Loucy (cell line): ENCODE results near the gene GPR151.

Source experiments
- H2AFZ ChIP-seq: fragments of 200-600 bp; sonication (generic); 2 replicates; pipeline ENCODE4 v1.6.0; 2016; ENCODE audit warnings: antibody characterized with exemption, mild to moderate bottlenecking, low read length, moderate library complexity
- H3F3A ChIP-seq: fragments of 200-600 bp; 2 replicates; pipeline ENCODE4 v1.6.0; 2016; ENCODE audit warnings: antibody characterized with exemption, low read depth, mild to moderate bottlenecking
- H3K27me3 ChIP-seq: fragments of 200-600 bp; sonication (generic); 2 replicates; pipeline ENCODE4 v1.6.1; 2014; ENCODE audit warnings: low read length, mild to moderate bottlenecking; ENCODE audit not compliant: insufficient read depth, poor library complexity, severe bottlenecking
- H3K36me3 ChIP-seq: fragments of 200-600 bp; sonication (generic); 2 replicates; pipeline ENCODE4 v1.6.1; 2016; ENCODE audit warnings: low read length; ENCODE audit not compliant: insufficient read depth
- H3K4me1 ChIP-seq: fragments of 200-600 bp; sonication (generic); 2 replicates; pipeline ENCODE4 v1.5.1; 2014; ENCODE audit warnings: low read length, mild to moderate bottlenecking; ENCODE audit not compliant: insufficient read depth, poor library complexity, severe bottlenecking
- H3K4me2 ChIP-seq: fragments of 200-600 bp; sonication (generic); 2 replicates; pipeline ENCODE4 v1.6.0; 2014; ENCODE audit warnings: antibody characterized with exemption, low read length, low read depth, mild to moderate bottlenecking; ENCODE audit not compliant: poor library complexity, severe bottlenecking
- H3K4me3 ChIP-seq: fragments of 200-600 bp; sonication (generic); 2 replicates; pipeline ENCODE4 v1.5.1; 2014; ENCODE audit warnings: low read length, mild to moderate bottlenecking, mixed read lengths; ENCODE audit not compliant: poor library complexity, severe bottlenecking
- H3K79me2 ChIP-seq: fragments of 200-600 bp; sonication (generic); 2 replicates; pipeline ENCODE4 v1.6.1; 2014; ENCODE audit warnings: low read length; ENCODE audit not compliant: insufficient read depth
- H3K9ac ChIP-seq: fragments of 200-600 bp; sonication (generic); 2 replicates; pipeline ENCODE4 v1.6.0; 2014; ENCODE audit warnings: mild to moderate bottlenecking, low read depth, low read length, moderate library complexity; ENCODE audit not compliant: poor library complexity, severe bottlenecking
- H3K9me2 ChIP-seq: fragments of 200-600 bp; sonication (generic); replicated peaks from 2 replicates; pipeline ENCODE4 v1.6.1; 2016; ENCODE audit warnings: low read depth, low read length, mixed read lengths
- H3K9me3 ChIP-seq: fragments of 200-600 bp; sonication (generic); 2 replicates; pipeline ENCODE4 v1.6.1; 2014; ENCODE audit warnings: mild to moderate bottlenecking, antibody characterized with exemption, low read length, low read depth; ENCODE audit not compliant: insufficient read depth
- H4K20me1 ChIP-seq: fragments of 200-600 bp; sonication (generic); 2 replicates; pipeline ENCODE4 v1.6.0; 2014; ENCODE audit warnings: antibody characterized with exemption, low read length, mild to moderate bottlenecking; ENCODE audit not compliant: insufficient read depth, poor library complexity, severe bottlenecking
- CTCF ChIP-seq: fragments of 200-600 bp; sonication (generic); conservative IDR thresholded peaks from 2 replicates; pipeline ENCODE4 v1.5.1; 2014; ENCODE audit warnings: mild to moderate bottlenecking, antibody characterized with exemption, low read length
- EZH2phosphoT487 ChIP-seq: fragments of 200-600 bp; IDR thresholded peaks from 2 replicates; pipeline ENCODE4 v1.6.1; 2018; ENCODE audit warnings: antibody characterized with exemption, mild to moderate bottlenecking, moderate library complexity, borderline replicate concordance

Gene GPR151

DNA sequence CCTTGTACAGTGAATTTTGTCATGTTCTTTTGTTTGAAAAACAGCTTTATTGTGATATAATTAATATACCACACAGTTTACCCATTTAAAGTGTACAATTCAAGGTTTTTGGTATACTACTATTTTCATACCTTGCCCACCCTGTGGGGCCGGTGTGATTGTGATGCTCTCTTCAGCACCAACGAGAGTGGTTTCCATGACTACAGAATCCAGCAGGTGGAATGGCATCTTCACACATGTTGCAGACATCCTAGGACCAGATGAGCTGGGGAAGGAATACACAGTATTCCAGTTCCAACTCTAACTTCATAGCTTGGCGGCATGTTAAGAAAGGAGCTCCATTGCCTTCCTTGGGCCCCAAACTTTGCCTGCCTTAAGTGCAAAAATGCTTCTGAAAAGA is 7.7 kb upstream of the GPR151 start:
- no peaks in the 10 kb centered on the region for H3K9me2 ChIP-seq
- no peaks in the 10 kb centered on the region for H4K20me1 ChIP-seq
- no peak overlapping the region for H2AFZ ChIP-seq
- no peak for TF ChIP-seq CTCF
- no peak for TF ChIP-seq EZH2phosphoT487
- no peaks in the 10 kb centered on the region for H3K36me3 ChIP-seq
- H3K79me2 ChIP-seq: no peaks in the 10 kb centered on the region
- no peaks in the 10 kb centered on the region for H3K4me1 ChIP-seq
- no peaks in the 10 kb centered on the region for H3F3A ChIP-seq
- no peaks in the 10 kb centered on the region for H3K9me3 ChIP-seq
- no peak overlapping the region for H3K4me2 ChIP-seq
- H3K4me3 ChIP-seq: no peak overlapping the region
- no peak overlapping the region for H3K9ac ChIP-seq
- no peaks in the 10 kb centered on the region for H3K27me3 ChIP-seq

DNA sequence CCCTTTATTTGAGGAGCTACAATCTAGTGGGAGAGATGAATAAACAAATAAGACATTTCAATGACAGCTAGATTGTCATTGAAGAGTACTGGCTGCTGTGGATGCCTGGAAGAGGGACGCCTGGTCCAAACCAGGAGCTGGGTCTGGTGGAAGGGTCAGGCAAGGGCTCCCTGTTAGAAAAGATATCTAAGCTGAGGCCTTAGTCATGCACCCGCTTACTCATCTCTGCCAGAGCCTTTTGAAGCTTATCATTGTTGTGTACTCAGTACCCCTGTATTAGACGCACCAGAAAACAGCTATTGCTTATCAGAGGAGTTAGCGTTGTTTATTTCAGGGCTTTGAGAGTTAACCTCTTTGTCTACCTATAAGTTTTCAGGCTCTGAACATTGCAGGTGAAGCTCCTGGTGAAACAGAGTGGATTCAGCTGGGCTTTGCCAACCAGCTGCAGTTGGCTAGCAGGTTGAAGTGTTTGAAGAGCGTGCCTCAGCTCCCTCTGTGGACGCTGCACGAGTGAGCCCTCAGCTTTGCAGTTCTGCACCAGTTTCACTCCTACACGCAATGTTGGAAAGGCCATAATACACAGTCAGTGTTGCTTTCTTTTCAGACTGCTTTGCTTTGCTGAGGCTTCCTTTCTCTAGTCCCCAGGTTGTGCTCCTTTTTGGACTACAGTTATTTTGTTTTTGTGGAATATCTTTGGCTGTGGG is 5.6 kb upstream of the GPR151 start:
- Histone ChIP-seq H3K9me3 (no peaks in the 10 kb centered on the region), H3K79me2 (no peaks in the 10 kb centered on the region), H3K4me3 (no peak overlapping the region), H3K4me1 (no peaks in the 10 kb centered on the region), H3K9me2 (no peaks in the 10 kb centered on the region), H3F3A (no peaks in the 10 kb centered on the region), H3K27me3 (no peaks in the 10 kb centered on the region), H3K36me3 (no peaks in the 10 kb centered on the region), H4K20me1 (no peaks in the 10 kb centered on the region), H3K4me2 (no peak overlapping the region), H3K9ac (no peak overlapping the region), H2AFZ (no peak overlapping the region)
- no peak for TF ChIP-seq EZH2phosphoT487
- TF ChIP-seq CTCF: no peak

DNA sequence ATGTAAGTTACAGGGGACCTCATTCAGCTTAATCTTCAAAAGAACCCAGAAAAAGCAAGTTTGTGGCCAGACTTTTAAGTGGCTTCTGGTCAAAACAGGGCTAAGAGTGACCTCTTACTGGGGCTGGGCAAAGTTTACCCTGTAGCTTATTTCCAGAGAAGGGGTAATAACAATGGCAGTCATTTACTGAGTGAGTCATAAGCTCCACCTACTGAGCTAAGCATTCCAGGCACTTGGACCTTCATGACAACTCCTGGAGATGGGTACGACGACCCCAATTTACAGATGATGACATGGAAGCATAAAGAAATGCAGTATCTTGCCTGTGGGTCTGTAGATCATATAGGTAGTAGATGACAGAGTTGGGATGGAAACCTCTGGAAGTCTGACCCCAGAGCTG is 4.7 kb upstream of the GPR151 start:
- TF ChIP-seq EZH2phosphoT487 (no peak), CTCF (no peak)
- H3K9me3 ChIP-seq: no peaks in the 10 kb centered on the region
- H3K9me2 ChIP-seq: no peaks in the 10 kb centered on the region
- no peak overlapping the region for H3K4me3 ChIP-seq
- H4K20me1 ChIP-seq: no peaks in the 10 kb centered on the region
- no peak overlapping the region for H2AFZ ChIP-seq
- no peak overlapping the region for H3K9ac ChIP-seq
- H3K4me2 ChIP-seq: no peak overlapping the region
- H3F3A ChIP-seq: no peaks in the 10 kb centered on the region
- H3K79me2 ChIP-seq: no peaks in the 10 kb centered on the region
- H3K27me3 ChIP-seq: no peaks in the 10 kb centered on the region
- H3K36me3 ChIP-seq: no peaks in the 10 kb centered on the region
- no peaks in the 10 kb centered on the region for H3K4me1 ChIP-seq
